HG03280 (cell line): ENCODE measurements around the gene LRP8.
"Not testable (repeated sequence)": the region's sequence is repeated elsewhere in the genome, so short reads cannot be mapped to it uniquely, and the experiment has no call there.

Source experiments
- ATAC-seq: cut with Tn5 transposase; IDR thresholded peaks from one replicate; pipeline ENCODE4 v1.9.1; 2021; ENCODE audit warnings: mild to moderate bottlenecking, moderate library complexity; ENCODE audit not compliant: unreplicated experiment

Gene LRP8

GRCh38 chr1:53285969-53286760 lies 41.7 kb downstream of the LRP8 start:
- ATAC-seq: no peak

- ATAC-seq: no peak
Observed at GRCh38 chr1:53285546-53285945, 42.3 kb downstream of the LRP8 start.

GRCh38 chr1:53284224-53285020 lies 43.4 kb downstream of the LRP8 start:
- no peak for ATAC-seq

GRCh38 chr1:53283156-53283555 lies 44.7 kb downstream of the LRP8 start:
- not testable (repeated sequence) for ATAC-seq

GRCh38 chr1:53281133-53281532 lies 46.7 kb downstream of the LRP8 start:
- no peak for ATAC-seq

- no peak for ATAC-seq
Observed at GRCh38 chr1:53280496-53280895, 47.4 kb downstream of the LRP8 start.

GRCh38 chr1:53279296-53280200 lies 48.3 kb downstream of the LRP8 start:
- ATAC-seq: no peak

GRCh38 chr1:53278298-53278725 lies 49.6 kb downstream of the LRP8 start:
- ATAC-seq: no peak

GRCh38 chr1:53277326-53277725 lies 50.5 kb downstream of the LRP8 start:
- ATAC-seq: no peak

- ATAC-seq: no peak
Observed at GRCh38 chr1:53276902-53277281, 51.0 kb downstream of the LRP8 start.

GRCh38 chr1:53276153-53276901 lies 51.5 kb downstream of the LRP8 start:
- ATAC-seq: no peak

GRCh38 chr1:53275566-53275965 lies 52.3 kb downstream of the LRP8 start:
- ATAC-seq: no peak

- no peak for ATAC-seq
Observed at GRCh38 chr1:53274541-53275185, 53.2 kb downstream of the LRP8 start.

- no peak for ATAC-seq
Observed at GRCh38 chr1:53274026-53274425, 53.8 kb downstream of the LRP8 start.

GRCh38 chr1:53273526-53273925 lies 54.3 kb downstream of the LRP8 start:
- no peak for ATAC-seq

- ATAC-seq: no peak
Observed at GRCh38 chr1:53272349-53272748, 55.5 kb downstream of the LRP8 start.

GRCh38 chr1:53271446-53272090 lies 56.3 kb downstream of the LRP8 start:
- ATAC-seq: no peak

GRCh38 chr1:53270873-53271272 lies 57.0 kb downstream of the LRP8 start:
- ATAC-seq: no peak

GRCh38 chr1:53270107-53270506 lies 57.8 kb downstream of the LRP8 start:
- ATAC-seq: no peak
